Measurements from ENCODE around the gene NPR1. TPM values are rescaled to one million over a fixed set of nuclear protein-coding genes. Genes with fewer than 3 reads are reported as not detected.

NPR1 gene
- total and polyA plus RNA-seq, 2 of the 13 experiments (the other 11 are each of a cell fraction or from before 2014, with no cell fraction given) = not detected

DNA sequence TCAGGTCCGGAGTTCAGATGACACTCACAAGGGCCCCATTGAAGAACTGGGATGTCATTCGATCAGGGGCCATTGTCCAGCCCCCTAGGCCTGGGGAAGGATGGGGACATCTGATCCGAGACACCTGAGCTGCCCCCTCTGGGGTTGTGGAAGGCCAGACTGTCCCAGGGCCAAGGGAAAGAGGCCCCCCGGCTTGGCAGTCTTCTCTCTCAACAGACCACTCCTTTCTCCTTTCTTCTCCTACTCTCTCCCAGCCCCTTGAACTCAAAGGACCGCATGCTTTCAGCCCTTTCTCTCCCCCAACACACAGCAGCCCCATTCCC, 49.2 kb upstream of the NPR1 start (continued):
- TF ChIP-seq, protein P1, sequence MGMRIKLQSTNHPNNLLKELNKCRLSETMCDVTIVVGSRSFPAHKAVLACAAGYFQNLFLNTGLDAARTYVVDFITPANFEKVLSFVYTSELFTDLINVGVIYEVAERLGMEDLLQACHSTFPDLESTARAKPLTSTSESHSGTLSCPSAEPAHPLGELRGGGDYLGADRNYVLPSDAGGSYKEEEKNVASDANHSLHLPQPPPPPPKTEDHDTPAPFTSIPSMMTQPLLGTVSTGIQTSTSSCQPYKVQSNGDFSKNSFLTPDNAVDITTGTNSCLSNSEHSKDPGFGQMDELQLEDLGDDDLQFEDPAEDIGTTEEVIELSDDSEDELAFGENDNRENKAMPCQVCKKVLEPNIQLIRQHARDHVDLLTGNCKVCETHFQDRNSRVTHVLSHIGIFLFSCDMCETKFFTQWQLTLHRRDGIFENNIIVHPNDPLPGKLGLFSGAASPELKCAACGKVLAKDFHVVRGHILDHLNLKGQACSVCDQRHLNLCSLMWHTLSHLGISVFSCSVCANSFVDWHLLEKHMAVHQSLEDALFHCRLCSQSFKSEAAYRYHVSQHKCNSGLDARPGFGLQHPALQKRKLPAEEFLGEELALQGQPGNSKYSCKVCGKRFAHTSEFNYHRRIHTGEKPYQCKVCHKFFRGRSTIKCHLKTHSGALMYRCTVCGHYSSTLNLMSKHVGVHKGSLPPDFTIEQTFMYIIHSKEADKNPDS (CRISPR knock-in tag; IDR thresholded peaks at IDR 0.05) = no peak
- TF ChIP-seq TAF1 (CRISPR knock-in tag; IDR thresholded peaks at IDR 0.05) (0 out of 2 replicates have a peak, but pooled peaks have one; percentile 11), HDAC1 (CRISPR knock-in tag; IDR thresholded peaks at IDR 0.05) (0 out of 2 replicates have a peak, but pooled peaks have one; percentile 13)
- TF ChIP-seq, protein P2, sequence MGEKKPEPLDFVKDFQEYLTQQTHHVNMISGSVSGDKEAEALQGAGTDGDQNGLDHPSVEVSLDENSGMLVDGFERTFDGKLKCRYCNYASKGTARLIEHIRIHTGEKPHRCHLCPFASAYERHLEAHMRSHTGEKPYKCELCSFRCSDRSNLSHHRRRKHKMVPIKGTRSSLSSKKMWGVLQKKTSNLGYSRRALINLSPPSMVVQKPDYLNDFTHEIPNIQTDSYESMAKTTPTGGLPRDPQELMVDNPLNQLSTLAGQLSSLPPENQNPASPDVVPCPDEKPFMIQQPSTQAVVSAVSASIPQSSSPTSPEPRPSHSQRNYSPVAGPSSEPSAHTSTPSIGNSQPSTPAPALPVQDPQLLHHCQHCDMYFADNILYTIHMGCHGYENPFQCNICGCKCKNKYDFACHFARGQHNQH (CRISPR knock-in tag; IDR thresholded peaks at IDR 0.05) = no peak

DNA sequence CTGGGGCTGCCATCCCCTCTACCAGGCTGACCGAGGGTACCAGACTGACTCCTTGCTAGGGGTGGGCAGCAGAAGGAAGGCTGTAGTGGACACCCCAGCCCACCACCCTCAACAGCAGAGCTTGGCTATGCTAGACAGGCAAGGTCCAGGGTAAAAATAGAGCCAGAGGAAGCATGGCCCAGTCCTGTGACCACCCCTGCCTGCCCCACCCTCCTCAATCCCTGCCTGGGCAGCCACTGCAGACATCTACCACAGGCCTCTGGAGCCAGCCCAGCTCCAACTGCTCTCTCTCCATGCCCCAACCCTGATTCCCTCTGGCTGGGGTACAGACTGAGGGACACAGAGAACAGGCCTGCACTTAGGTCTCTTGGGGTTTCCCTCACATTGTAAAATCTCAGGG, 48.5 kb upstream of the NPR1 start:
- in situ Hi-C loops (cut with HindIII; ENCODE audit: extremely low pct_ligation_motif_present, low pct_unique_long_range_greater_than_20kb) = loop anchor here (5.0 kb wide), 2 partner anchors 58 to 123 kb away; no protein-coding TSS in a partner anchor
- no peak for TF ChIP-seq ETV5 (CRISPR knock-in tag; IDR thresholded peaks at IDR 0.05; ENCODE audit: borderline replicate concordance)
- no peak for TF ChIP-seq SRSF9 (IDR thresholded peaks at IDR 0.05; ENCODE audit: borderline replicate concordance, insufficient read depth, low read depth, low read length, poor library complexity, severe bottlenecking)
- TF ChIP-seq, protein P3, sequence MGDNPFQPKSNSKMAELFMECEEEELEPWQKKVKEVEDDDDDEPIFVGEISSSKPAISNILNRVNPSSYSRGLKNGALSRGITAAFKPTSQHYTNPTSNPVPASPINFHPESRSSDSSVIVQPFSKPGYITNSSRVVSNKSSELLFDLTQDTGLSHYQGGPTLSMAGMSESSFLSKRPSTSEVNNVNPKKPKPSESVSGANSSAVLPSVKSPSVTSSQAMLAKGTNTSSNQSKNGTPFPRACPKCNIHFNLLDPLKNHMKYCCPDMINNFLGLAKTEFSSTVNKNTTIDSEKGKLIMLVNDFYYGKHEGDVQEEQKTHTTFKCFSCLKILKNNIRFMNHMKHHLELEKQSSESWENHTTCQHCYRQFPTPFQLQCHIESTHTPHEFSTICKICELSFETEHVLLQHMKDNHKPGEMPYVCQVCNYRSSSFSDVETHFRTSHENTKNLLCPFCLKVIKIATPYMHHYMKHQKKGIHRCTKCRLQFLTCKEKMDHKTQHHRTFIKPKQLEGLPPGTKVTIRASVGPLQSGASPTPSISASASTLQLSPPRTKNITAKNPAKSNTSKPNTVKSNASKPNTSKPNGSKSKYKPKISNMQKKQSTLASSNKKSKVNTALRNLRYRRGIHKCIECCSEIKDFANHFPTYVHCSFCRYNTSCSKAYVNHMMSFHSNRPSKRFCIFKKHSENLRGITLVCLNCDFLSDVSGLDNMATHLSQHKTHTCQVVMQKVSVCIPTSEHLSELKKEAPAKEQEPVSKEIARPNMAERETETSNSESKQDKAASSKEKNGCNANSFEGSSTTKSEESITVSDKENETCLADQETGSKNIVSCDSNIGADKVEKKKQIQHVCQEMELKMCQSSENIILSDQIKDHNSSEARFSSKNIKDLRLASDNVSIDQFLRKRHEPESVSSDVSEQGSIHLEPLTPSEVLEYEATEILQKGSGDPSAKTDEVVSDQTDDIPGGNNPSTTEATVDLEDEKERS (CRISPR knock-in tag; IDR thresholded peaks at IDR 0.05) = 0 out of 2 replicates have a peak, but pooled peaks have one; percentile 49
- TF ChIP-seq ZNF747 (CRISPR knock-in tag; IDR thresholded peaks at IDR 0.05; ENCODE audit: borderline replicate concordance) = 0 out of 2 replicates have a peak, but pooled peaks have one; percentile 5
- TF ChIP-seq SALL1 (CRISPR knock-in tag; IDR thresholded peaks at IDR 0.05) = peak; percentile 7; the same call in 1 of the 2 replicates
- TF ChIP-seq, protein P4, sequence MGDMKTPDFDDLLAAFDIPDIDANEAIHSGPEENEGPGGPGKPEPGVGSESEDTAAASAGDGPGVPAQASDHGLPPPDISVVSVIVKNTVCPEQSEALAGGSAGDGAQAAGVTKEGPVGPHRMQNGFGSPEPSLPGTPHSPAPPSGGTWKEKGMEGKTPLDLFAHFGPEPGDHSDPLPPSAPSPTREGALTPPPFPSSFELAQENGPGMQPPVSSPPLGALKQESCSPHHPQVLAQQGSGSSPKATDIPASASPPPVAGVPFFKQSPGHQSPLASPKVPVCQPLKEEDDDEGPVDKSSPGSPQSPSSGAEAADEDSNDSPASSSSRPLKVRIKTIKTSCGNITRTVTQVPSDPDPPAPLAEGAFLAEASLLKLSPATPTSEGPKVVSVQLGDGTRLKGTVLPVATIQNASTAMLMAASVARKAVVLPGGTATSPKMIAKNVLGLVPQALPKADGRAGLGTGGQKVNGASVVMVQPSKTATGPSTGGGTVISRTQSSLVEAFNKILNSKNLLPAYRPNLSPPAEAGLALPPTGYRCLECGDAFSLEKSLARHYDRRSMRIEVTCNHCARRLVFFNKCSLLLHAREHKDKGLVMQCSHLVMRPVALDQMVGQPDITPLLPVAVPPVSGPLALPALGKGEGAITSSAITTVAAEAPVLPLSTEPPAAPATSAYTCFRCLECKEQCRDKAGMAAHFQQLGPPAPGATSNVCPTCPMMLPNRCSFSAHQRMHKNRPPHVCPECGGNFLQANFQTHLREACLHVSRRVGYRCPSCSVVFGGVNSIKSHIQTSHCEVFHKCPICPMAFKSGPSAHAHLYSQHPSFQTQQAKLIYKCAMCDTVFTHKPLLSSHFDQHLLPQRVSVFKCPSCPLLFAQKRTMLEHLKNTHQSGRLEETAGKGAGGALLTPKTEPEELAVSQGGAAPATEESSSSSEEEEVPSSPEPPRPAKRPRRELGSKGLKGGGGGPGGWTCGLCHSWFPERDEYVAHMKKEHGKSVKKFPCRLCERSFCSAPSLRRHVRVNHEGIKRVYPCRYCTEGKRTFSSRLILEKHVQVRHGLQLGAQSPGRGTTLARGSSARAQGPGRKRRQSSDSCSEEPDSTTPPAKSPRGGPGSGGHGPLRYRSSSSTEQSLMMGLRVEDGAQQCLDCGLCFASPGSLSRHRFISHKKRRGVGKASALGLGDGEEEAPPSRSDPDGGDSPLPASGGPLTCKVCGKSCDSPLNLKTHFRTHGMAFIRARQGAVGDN (CRISPR knock-in tag; IDR thresholded peaks at IDR 0.05) = peak; percentile 55; the same call in 1 of the 2 replicates
- TF ChIP-seq GFI1 (CRISPR knock-in tag; IDR thresholded peaks at IDR 0.05; ENCODE audit: borderline replicate concordance) = no peak

More for the DNA sequence above, 48.5 kb upstream of the NPR1 start:
- Histone ChIP-seq H3K36me3 (replicated peaks in 1 of 2; ENCODE audit: control insufficient read depth in 1 of 2, insufficient read depth in 2 of 2, low read length in 2 of 2) (peaks cover 0 to 2% of the 10 kb centered on the region in 2 experiments; a peak in 2 of 5 replicates), H3K4me3 (replicated peaks in 1 of 3; ENCODE audit: insufficient read depth in 1 of 3, low read depth in 2 of 3, low read length in 3 of 3) (peak overlapping the region; percentile 55 to 84 (median 72); a peak in 5 of 6 replicates), H3K9me3 (ENCODE audit: low read length) (no peaks in the 10 kb centered on the region), H3K4me1 (ENCODE audit: insufficient read depth, low read length) (peaks cover 71% of the 10 kb centered on the region), H3K4me2 (ENCODE audit: low read depth, low read length) (peak overlapping the region; percentile 91), H4K20me1 (ENCODE audit: insufficient read depth, low read length) (peaks cover 3% of the 10 kb centered on the region; the same call in 1 of the 2 replicates), H3K27ac (ENCODE audit: extremely low read length, insufficient read depth, low read length) (peak overlapping the region; percentile 87), H3K79me2 (ENCODE audit: insufficient read depth, low read length) (peaks cover 43% of the 10 kb centered on the region), H2AFZ (ENCODE audit: low read length) (no peak overlapping the region), H3K27me3 (ENCODE audit: control insufficient read depth in 1 of 2, insufficient read depth in 2 of 2, low read length in 2 of 2) (no peaks in the 10 kb centered on the region), H3K9ac (ENCODE audit: insufficient read depth, low read depth, low read length) (peak overlapping the region; percentile 78)
- peak; percentile 2; the same call in 1 of the 3 replicates for ATAC-seq
- ChIA-PET CTCF (ENCODE audit: low intra/inter-chr PET ratio, low total read pairs) (no interaction called here), POLR2A (interaction anchor here (1.0 to 15.2 kb wide), 5 partner anchors 12 to 98 kb away, joined by 3 to 390 read pairs (median 3); partner anchors contain the start of genes S100A14 and S100A16)
- FAIRE-seq = no peak
- DNase-seq (ENCODE audit: low spot score) = no peak
- no TSS peak for BruUV-seq (replicated peaks)
- intact Hi-C loops (cut with micrococcal nuclease; ENCODE audit: unreplicated experiment) = loop anchor here (5.0 kb wide), 2 partner anchors 42 to 118 kb away; partner anchors contain the start of gene ILF2
- WGBS (ENCODE audit: low lambda C conversion rate) = 80% methylated on average over 1 of the region's 1 CpG

All from HepG2 (cell line).